ENCODE measurements around the gene CNPY3.

DNA sequence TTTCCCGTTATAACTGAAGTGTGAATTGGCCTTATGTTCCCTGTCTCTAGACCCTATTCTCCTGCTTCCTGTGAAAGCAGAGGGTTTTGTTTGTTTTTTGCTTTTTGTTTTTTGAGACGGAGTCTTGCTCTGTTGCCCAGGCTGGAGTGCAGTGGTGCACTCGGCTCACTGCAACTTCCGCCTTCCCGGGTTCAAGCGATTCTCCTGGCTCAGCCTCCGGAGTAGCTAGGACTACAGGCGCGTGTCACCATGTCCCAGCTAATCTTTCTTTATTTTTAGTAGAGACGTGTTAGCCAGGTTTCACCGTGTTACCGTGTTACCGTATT lies 30.6 kb downstream of the CNPY3 start:
- TF ChIP-seq, protein P1, sequence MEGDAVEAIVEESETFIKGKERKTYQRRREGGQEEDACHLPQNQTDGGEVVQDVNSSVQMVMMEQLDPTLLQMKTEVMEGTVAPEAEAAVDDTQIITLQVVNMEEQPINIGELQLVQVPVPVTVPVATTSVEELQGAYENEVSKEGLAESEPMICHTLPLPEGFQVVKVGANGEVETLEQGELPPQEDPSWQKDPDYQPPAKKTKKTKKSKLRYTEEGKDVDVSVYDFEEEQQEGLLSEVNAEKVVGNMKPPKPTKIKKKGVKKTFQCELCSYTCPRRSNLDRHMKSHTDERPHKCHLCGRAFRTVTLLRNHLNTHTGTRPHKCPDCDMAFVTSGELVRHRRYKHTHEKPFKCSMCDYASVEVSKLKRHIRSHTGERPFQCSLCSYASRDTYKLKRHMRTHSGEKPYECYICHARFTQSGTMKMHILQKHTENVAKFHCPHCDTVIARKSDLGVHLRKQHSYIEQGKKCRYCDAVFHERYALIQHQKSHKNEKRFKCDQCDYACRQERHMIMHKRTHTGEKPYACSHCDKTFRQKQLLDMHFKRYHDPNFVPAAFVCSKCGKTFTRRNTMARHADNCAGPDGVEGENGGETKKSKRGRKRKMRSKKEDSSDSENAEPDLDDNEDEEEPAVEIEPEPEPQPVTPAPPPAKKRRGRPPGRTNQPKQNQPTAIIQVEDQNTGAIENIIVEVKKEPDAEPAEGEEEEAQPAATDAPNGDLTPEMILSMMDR (IDR thresholded peaks at IDR 0.05), result no peak
- TF ChIP-seq POLR2A (IDR thresholded peaks at IDR 0.05) (no peak), EP300 (IDR thresholded peaks at IDR 0.05) (no peak), POLR2AphosphoS5 (IDR thresholded peaks at IDR 0.05) (no peak)

All from gastroesophageal sphincter (tissue), 3 donors.